Fibroblast of skin of abdomen (primary cell): ENCODE results near the gene OPN5. TPM values are rescaled to one million over a fixed set of nuclear protein-coding genes. Genes with fewer than 3 reads are reported as not detected.
"Not testable (repeated sequence)": the region's sequence is repeated elsewhere in the genome, so short reads cannot be mapped to it uniquely, and the experiment has no call there.

Experiments used
- DNase-seq: peaks from one replicate; pipeline ENCODE4 v3.0.0-alpha.2; 2013
- polyA plus RNA-seq, 2 experiments: library from polyadenylated mRNA; unstranded; fragments of 120-200 nt; gene quantifications; one replicate each; pipeline ENCODE4 v1.2.1, GENCODE V29; 2013; ENCODE audit not compliant: insufficient read length in 2 of 2

The OPN5 gene, protein sequence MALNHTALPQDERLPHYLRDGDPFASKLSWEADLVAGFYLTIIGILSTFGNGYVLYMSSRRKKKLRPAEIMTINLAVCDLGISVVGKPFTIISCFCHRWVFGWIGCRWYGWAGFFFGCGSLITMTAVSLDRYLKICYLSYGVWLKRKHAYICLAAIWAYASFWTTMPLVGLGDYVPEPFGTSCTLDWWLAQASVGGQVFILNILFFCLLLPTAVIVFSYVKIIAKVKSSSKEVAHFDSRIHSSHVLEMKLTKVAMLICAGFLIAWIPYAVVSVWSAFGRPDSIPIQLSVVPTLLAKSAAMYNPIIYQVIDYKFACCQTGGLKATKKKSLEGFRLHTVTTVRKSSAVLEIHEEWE
- not detected for polyA plus RNA-seq (2013, experiment 1 of 2; ENCODE audit: insufficient read length)
- not detected for polyA plus RNA-seq (2013, experiment 2 of 2; ENCODE audit: insufficient read length)

DNA sequence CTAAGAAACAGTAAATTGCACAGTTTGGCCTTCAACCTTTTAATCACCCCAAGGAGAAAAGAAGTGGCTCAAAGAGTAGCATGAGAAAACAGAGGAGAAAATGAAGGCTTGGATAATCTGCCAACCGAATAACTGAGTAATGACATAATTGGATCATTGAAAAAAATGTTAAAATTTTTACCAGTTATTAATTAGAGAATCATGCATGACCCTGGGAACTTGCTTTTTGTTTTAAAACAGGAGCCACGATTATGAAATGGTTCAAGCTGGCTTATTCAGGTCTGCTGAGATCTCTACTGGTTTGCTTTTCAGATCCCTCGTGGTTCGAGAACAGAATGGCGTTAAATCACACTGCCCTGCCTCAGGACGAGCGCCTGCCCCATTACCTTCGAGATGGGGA, at the start of gene OPN5:
Gene OPN5 (plus strand): TSS at position 301 of the 400 bp plus-strand sequence. CDS start 35 bp downstream, at position 336.
- DNase-seq = no peak

DNA sequence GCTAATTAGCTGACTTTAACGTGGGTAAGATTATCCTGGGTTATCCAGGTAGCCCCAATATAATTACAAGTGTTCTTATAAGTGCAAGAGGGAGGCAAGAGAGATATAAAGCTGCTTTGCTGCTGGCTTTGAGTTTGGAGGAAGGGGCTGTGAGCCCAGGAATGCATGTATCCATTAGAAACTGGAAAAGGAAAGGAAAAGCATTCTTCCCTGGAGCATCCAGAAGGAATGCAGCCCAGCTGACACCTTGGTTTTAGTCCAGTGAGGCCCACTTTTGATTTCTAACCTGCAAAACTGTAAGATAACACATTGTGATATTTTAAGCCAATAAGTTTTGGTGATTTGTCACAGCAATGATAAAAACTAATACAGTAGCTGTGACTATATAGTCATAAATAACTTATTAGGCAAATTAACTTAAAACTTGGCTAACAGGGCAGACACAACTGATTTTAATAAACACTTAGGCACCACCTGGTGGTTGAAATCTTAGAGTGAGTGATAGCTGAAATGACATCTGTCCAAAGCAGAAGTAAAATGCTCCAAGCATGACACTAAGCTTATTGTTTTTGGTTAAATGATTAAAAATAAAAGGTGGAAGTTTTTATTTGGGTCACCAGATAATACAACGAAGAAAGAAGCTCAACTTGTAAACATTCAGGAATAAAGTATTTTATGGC, 47.8 kb upstream of the OPN5 start:
- no peak for DNase-seq

GRCh38 chr6:47734831-47735481, 46.9 kb upstream of the OPN5 start:
- DNase-seq = no peak

DNA sequence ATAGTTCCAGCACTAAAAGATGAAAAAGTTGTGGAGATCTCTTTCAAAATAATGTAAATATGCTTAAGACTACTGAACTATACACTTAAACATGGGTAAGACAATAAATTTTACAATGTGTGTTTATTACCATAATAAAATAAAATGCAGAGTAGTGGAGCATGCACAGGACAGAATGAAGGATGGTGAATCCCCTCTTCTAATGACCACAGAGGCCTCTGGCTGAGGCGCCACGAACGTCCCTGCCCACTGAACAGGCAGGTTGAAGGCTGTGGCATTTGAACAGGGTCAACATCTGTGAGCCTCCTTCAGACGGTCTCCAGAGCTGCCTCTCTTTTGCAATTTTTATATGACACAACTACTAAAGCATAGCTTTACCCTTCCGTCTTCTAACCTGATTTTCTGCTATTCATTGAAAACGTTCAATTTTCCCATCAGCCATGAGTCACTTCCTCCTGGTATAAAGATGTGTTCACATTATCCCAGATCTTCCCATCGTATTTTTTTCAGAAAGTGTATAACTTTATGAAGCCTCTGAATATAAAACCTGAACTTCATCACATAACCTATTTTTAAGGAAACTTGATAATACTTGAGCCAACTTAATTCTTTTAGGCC, 45.6 kb upstream of the OPN5 start:
- no peak for DNase-seq

- DNase-seq = no peak
Measured at GRCh38 chr6:47737406-47737805, 44.4 kb upstream of the OPN5 start.

DNA sequence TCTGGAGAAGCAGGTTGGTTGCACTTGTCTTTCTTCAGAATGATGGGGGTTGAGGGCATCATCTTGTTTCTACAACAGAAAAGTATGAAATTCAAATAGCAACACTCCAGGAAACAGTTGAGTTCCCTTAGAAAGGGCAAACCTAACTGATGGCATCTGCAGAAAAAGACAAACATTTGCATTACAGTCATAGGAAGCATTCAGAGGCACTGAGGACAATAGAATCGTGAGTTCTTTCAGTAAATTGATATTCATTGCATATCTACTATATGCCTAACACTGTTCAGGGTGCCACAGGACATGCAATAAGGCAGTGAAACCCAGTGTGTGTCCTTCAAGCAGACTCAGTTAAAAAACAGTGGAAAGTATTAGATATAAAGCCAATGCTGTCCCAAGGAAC, 41.1 kb upstream of the OPN5 start:
- DNase-seq = no peak

GRCh38 chr6:47741807-47742206, 40.0 kb upstream of the OPN5 start:
- DNase-seq = peak; percentile 12

- DNase-seq = peak; percentile 46
Measured at GRCh38 chr6:47743744-47744143, 38.1 kb upstream of the OPN5 start.

GRCh38 chr6:47745269-47745668, 36.6 kb upstream of the OPN5 start:
- DNase-seq = not testable (repeated sequence)

GRCh38 chr6:47749757-47750156, 32.1 kb upstream of the OPN5 start:
- DNase-seq = no peak

GRCh38 chr6:47752801-47753200, 29.0 kb upstream of the OPN5 start:
- DNase-seq = no peak

DNA sequence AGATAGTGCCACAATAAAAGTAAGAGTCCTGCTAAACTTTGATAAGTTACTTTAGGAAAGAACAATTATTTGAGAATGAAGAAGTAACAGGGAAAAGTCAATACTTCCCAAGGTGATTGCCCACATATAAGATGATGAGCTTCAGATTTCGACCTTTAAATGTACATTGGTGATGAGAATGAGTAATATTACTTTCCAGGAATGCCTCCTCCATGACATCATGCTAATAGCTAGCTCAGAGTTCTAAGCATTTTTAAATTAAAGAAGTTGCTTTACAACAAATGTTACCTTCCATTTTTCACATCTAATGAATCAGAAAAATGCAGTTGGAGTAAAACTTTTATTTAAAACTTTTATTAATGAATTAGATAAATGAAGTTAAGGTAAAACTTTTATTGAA, 22.5 kb upstream of the OPN5 start:
- DNase-seq = no peak

DNA sequence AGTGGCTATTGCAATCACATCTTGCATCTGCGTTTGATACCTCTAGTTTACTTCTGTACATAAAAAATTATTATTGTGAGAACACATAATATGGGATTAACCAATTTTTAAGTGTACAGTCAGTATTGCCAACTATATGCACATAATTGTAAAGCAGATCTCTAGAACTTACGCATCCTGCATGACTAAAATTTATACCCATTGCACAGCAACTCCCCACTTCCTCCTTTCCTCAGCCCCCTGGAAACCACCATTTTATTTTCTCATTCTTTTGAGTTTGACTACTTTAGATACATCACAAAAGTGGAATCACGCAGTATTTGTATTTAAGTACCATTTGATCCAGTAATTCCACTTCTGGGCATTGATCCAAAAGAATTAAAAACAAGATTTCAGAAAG, 19.3 kb upstream of the OPN5 start:
- no peak for DNase-seq

DNA sequence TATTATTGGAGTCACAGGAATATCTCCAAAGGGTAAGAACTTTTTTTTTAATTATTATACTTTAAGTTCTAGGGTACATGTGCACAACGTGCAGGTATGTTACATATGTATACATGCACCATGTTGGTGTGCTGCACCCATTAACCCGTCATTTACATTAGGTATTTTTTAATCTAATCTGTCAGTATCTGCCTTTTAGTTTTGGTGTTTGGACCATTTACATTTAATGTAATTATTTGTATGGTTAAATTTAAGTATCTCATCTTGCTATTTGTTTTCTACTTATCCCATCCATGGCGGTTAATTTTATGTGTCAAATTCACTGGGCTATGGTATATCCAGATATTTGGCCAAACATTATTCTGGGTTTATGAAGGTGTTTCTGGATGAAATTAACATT, 15.4 kb upstream of the OPN5 start:
- DNase-seq = no peak

DNA sequence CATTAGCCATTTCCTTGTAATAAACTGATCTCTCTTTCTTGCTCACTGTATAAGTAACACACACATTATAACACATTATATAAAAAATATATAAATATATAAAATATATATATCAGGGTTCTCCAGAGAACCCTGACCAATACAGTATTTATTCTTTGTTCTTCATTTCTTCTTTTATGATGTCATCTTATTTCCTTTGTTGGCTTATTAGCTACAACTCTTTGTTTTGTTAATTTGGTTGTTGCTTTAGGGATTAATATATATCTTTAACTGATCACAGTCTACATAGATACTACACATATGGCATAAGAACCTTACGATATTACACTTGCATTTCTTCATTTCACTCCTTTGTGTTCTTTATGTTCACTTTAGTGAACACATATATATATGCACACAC, 14.7 kb upstream of the OPN5 start:
- DNase-seq = no peak

GRCh38 chr6:47769982-47770381, 11.8 kb upstream of the OPN5 start:
- DNase-seq = no peak

- no peak for DNase-seq
Measured at GRCh38 chr6:47772359-47772758, 9.5 kb upstream of the OPN5 start.

DNA sequence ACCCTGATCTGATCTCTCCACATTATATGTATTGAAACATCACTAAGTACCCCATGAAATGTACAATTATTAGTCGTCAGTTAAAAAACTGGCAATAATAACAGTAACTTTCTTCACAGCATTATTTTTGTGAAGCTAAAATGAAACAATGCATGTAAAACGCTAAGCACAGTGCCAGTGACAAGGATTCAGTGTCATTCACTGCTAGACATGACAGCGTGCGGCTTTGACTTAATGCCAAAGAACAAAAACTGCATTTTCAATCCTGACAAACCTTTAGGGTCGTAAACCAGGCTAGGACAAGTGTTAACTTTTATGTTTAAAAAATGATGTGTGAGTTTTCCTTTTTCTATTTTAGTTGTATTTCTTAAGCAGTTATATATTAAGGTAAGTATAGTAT, 8.8 kb upstream of the OPN5 start:
- DNase-seq = no peak

- peak; percentile 66 for DNase-seq
Measured at GRCh38 chr6:47780510-47781356, 1.1 kb upstream of the OPN5 start.

DNA sequence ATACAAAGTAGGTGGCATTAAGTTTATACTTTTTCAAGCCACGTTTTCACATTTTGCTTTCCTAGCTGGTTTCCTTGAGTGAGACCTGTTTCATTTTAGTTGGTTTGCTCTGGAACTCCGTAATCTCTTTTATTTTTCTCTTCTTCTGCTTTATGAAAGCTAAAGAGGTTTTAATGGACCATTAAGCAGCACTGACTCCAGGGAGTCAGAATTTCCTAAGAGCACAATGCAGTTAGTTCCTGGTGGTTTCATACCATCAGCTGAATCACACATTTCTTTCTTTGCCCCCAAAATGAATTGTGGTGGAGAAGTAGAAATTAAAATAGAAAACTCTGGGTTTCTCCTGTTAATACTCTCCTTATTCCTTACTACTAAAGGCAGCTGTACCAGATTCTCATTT, 3.4 kb downstream of the OPN5 start:
- DNase-seq = no peak

DNA sequence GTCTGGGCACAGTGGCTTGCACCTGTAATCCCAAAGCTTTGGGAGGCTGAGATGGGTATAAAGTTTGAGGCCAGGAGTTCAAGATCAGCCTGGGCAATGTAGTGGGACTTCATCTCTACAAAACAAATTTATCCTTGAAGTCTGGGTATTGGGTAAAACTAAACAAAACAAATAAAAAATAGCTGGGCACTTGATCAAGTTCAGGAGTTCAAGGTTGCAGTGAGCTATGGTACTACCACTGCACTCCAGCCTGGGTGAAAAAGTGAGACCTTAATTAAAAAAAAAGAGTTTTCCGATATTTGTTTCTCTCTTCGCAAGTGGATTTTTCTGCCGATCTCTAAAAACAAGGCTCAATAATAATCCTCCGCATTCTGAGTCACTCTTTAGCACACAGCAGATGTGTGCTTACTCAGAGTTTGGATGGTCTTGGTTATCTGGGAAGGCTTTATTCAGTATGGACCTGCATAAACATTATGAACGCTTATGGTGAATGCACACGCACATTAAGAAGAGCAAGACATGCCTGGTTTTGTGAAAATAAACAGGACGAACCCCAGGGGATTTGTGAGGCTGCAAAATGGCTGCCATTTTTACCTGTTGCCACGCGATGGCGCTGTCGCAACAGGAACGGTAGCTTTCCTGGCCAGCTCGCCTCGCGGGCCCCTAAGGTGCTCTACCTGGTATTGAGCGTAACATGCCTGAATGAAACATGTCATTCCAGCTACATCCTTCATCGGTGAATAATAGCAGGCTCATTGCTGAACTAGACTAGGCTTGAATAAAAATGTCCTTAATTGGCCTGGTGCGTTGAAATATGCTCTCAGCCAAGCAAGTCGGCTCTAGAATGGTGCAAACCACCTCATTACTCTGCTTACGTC, 6.0 kb downstream of the OPN5 start:
- peak; percentile 43 for DNase-seq
